ENCODE results near the gene RGS8. TPM values are rescaled to one million over a fixed set of nuclear protein-coding genes. Genes with fewer than 3 reads are reported as not detected.

The RGS8 gene
- total RNA-seq, 1 experiment from 2014 or later = 0.66 TPM

- no peak for TF ChIP-seq SP1 (CRISPR knock-in tag; conservative IDR thresholded peaks at IDR 0.05)
- no peak for TF ChIP-seq GRHL2 (CRISPR knock-in tag; IDR thresholded peaks at IDR 0.05; ENCODE audit: insufficient replicate concordance, severe bottlenecking)
- TF ChIP-seq ZNF317 (CRISPR knock-in tag; IDR thresholded peaks at IDR 0.05; ENCODE audit: borderline replicate concordance, low read depth) = no peak
These were observed 12.5 kb downstream of the RGS8 start (continued) for GRCh38 chr1:182671750-182672486.

- TF ChIP-seq NFYB (CRISPR knock-in tag; conservative IDR thresholded peaks at IDR 0.05; ENCODE audit: low read depth) (peak; percentile 33; the same call in 1 of the 2 replicates), NFE2L1 (CRISPR knock-in tag; IDR thresholded peaks at IDR 0.05) (no peak)
- H3K36me3 Mint-ChIP-seq = no peaks in the 10 kb centered on the region
- H3K27me3 Mint-ChIP-seq (ENCODE audit: low read depth) = peaks cover 19% of the 10 kb centered on the region
- no peaks in the 10 kb centered on the region for H3K9me3 Mint-ChIP-seq
- DNase-seq (ENCODE audit: low spot score) (no peak), ATAC-seq (no peak)
- CTCF ChIA-PET = interaction anchor here (1.2 to 5.1 kb wide), 2 partner anchors 75 to 113 kb away, joined by 3 to 32 read pairs; no protein-coding TSS in a partner anchor
- no peak overlapping the region for H3K27ac Mint-ChIP-seq
- POLR2A ChIA-PET = no interaction called here
- H3K4me3 Mint-ChIP-seq = no peak overlapping the region
- H3K4me1 Mint-ChIP-seq = peaks cover 70% of the 10 kb centered on the region
These were observed 14.2 kb downstream of the RGS8 start for GRCh38 chr1:182670032-182670749.

GRCh38 chr1:182669266-182669665 lies 15.1 kb downstream of the RGS8 start:
- CTCF ChIA-PET = interaction anchor here (5.1 kb wide), 1 partner anchor 114 kb away, joined by 32 read pairs; no protein-coding TSS in a partner anchor
- peaks cover 71% of the 10 kb centered on the region for H3K4me1 Mint-ChIP-seq

More at GRCh38 chr1:182669266-182669665, 15.1 kb downstream of the RGS8 start:
- H3K36me3 Mint-ChIP-seq = no peaks in the 10 kb centered on the region
- no peak overlapping the region for H3K4me3 Mint-ChIP-seq
- POLR2A ChIA-PET = no interaction called here
- ATAC-seq = no peak
- H3K9me3 Mint-ChIP-seq = no peaks in the 10 kb centered on the region
- peaks cover 23% of the 10 kb centered on the region for H3K27me3 Mint-ChIP-seq (ENCODE audit: low read depth)
- DNase-seq (ENCODE audit: low spot score) = no peak
- H3K27ac Mint-ChIP-seq = no peak overlapping the region
- TF ChIP-seq FOXJ3 (CRISPR knock-in tag; IDR thresholded peaks at IDR 0.05; ENCODE audit: borderline replicate concordance) (no peak), NFYB (CRISPR knock-in tag; conservative IDR thresholded peaks at IDR 0.05; ENCODE audit: low read depth) (no peak), ZNF512 (CRISPR knock-in tag; IDR thresholded peaks at IDR 0.05; ENCODE audit: borderline replicate concordance) (no peak), ZBTB43 (CRISPR knock-in tag; IDR thresholded peaks at IDR 0.05) (no peak), ZMAT4 (CRISPR knock-in tag; IDR thresholded peaks at IDR 0.05) (no peak), NR3C1 (CRISPR knock-in tag; conservative IDR thresholded peaks at IDR 0.05; ENCODE audit: low read depth) (no peak), E2F1 (CRISPR knock-in tag; IDR thresholded peaks at IDR 0.05) (no peak), KAT7 (CRISPR knock-in tag; IDR thresholded peaks at IDR 0.05; ENCODE audit: borderline replicate concordance) (no peak), ESRRA (CRISPR knock-in tag; IDR thresholded peaks at IDR 0.05; ENCODE audit: borderline replicate concordance) (no peak), PRRX2 (CRISPR knock-in tag; IDR thresholded peaks at IDR 0.05) (no peak), HMGXB4 (CRISPR knock-in tag; IDR thresholded peaks at IDR 0.05) (no peak), NR1H2 (CRISPR knock-in tag; IDR thresholded peaks at IDR 0.05) (no peak), GRHL2 (CRISPR knock-in tag; IDR thresholded peaks at IDR 0.05; ENCODE audit: insufficient replicate concordance, severe bottlenecking) (no peak), CBFB (CRISPR knock-in tag; IDR thresholded peaks at IDR 0.05; ENCODE audit: low read depth) (no peak), FOXP1 (CRISPR knock-in tag; IDR thresholded peaks at IDR 0.05; ENCODE audit: borderline replicate concordance) (no peak), USF2 (CRISPR knock-in tag; IDR thresholded peaks at IDR 0.05) (no peak), ETV6 (CRISPR knock-in tag; IDR thresholded peaks at IDR 0.05) (no peak), ZNF219 (CRISPR knock-in tag; IDR thresholded peaks at IDR 0.05; ENCODE audit: borderline replicate concordance) (no peak)

Data from WTC11 (cell line).